ENCODE data around the gene SMYD5. TPM values are rescaled to one million over a fixed set of nuclear protein-coding genes. Genes with fewer than 3 reads are reported as not detected.

The SMYD5 gene
- total RNA-seq, 1 experiment from 2014 or later: 28.3 TPM

DNA sequence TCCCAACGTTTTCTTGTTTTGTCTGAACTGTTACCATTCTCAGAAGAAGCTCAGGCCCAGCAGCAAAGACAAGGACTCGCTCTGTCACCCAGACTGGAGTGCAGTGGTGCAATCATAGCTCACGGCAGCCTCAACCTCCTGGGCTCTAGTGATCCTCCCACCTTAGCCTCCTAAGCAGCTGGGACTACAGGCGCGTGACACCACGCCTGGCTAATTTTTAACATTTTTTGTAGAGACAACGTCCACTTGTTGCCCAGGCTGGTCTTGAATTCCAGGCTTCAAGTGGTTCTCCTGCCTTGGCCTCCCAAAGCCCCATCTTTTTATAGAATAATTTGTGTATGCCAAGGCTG lies 2.0 kb upstream of the SMYD5 start:
- ChIA-PET POLR2A (ENCODE audit: unreplicated experiment) (interaction anchor here (0.7 kb wide), 1 partner anchor 21 kb away, joined by 6 read pairs; the partner anchor contains the start of gene PRADC1), CTCF (interaction anchor here (0.7 to 1.9 kb wide), 6 partner anchors 21 to 446 kb away, joined by 3 to 17 read pairs (median 4); partner anchors contain the start of genes CCT7 and PRADC1)
- no peak for DNase-seq
- intact Hi-C loops (cut with micrococcal nuclease; ENCODE audit: unreplicated experiment): loop anchor here (1.0 to 2.0 kb wide), 2 partner anchors 35 to 127 kb away; no protein-coding TSS in a partner anchor
- peaks cover 28% of the 10 kb centered on the region for H3K79me2 ChIP-seq (ENCODE audit: low read depth)
- H2AFZ ChIP-seq: no peak overlapping the region
- H3K4me3 ChIP-seq: no peak overlapping the region
- no peaks in the 10 kb centered on the region; the same call in 1 of the 2 replicates for H4K20me1 ChIP-seq (ENCODE audit: insufficient read depth)
- no peaks in the 10 kb centered on the region for H3K27me3 ChIP-seq (ENCODE audit: insufficient read depth, low read depth)
- H3F3A ChIP-seq (ENCODE audit: insufficient read depth, low read depth): peaks cover 10% of the 10 kb centered on the region
- H3K36me3 ChIP-seq (ENCODE audit: low read depth): no peaks in the 10 kb centered on the region
- no peaks in the 10 kb centered on the region for H3K9me2 ChIP-seq (ENCODE audit: insufficient read depth)
- no peak for TF ChIP-seq EZH2 (IDR thresholded peaks at IDR 0.05; ENCODE audit: low read depth)
- TF ChIP-seq, protein P1, sequence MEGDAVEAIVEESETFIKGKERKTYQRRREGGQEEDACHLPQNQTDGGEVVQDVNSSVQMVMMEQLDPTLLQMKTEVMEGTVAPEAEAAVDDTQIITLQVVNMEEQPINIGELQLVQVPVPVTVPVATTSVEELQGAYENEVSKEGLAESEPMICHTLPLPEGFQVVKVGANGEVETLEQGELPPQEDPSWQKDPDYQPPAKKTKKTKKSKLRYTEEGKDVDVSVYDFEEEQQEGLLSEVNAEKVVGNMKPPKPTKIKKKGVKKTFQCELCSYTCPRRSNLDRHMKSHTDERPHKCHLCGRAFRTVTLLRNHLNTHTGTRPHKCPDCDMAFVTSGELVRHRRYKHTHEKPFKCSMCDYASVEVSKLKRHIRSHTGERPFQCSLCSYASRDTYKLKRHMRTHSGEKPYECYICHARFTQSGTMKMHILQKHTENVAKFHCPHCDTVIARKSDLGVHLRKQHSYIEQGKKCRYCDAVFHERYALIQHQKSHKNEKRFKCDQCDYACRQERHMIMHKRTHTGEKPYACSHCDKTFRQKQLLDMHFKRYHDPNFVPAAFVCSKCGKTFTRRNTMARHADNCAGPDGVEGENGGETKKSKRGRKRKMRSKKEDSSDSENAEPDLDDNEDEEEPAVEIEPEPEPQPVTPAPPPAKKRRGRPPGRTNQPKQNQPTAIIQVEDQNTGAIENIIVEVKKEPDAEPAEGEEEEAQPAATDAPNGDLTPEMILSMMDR (conservative IDR thresholded peaks at IDR 0.05): no peak
- peak overlapping the region; percentile 63; the same call in 1 of the 2 replicates for H3K4me2 ChIP-seq
- H3K27ac ChIP-seq: no peak overlapping the region
- peaks cover 10% of the 10 kb centered on the region; the same call in 1 of the 2 replicates for H3K4me1 ChIP-seq (replicated peaks; ENCODE audit: insufficient read depth)
- no TSS peak for BruUV-seq (replicated peaks)
- H3K9me3 ChIP-seq (ENCODE audit: insufficient read depth, low read depth): no peaks in the 10 kb centered on the region

GRCh38 chr2:73212448-73213176 lies 1.4 kb upstream of the SMYD5 start:
- intact Hi-C loops (cut with micrococcal nuclease; ENCODE audit: unreplicated experiment): loop anchor here (1.0 to 2.0 kb wide), 2 partner anchors 35 to 128 kb away; no protein-coding TSS in a partner anchor
- Histone ChIP-seq H3K79me2 (ENCODE audit: low read depth) (peaks cover 33% of the 10 kb centered on the region), H3F3A (ENCODE audit: insufficient read depth, low read depth) (peaks cover 10% of the 10 kb centered on the region), H3K4me3 (no peak overlapping the region), H3K4me1 (replicated peaks; ENCODE audit: insufficient read depth) (peaks cover 10% of the 10 kb centered on the region; the same call in 1 of the 2 replicates), H3K9me2 (ENCODE audit: insufficient read depth) (no peaks in the 10 kb centered on the region), H3K36me3 (ENCODE audit: low read depth) (no peaks in the 10 kb centered on the region), H4K20me1 (ENCODE audit: insufficient read depth) (peaks cover 5% of the 10 kb centered on the region; the same call in 1 of the 2 replicates), H3K27ac (no peak overlapping the region), H3K27me3 (ENCODE audit: insufficient read depth, low read depth) (no peaks in the 10 kb centered on the region), H3K4me2 (peak overlapping the region; percentile 63), H2AFZ (no peak overlapping the region), H3K9me3 (ENCODE audit: insufficient read depth, low read depth) (no peaks in the 10 kb centered on the region)
- POLR2A ChIA-PET (ENCODE audit: unreplicated experiment): interaction anchor here (0.6 to 0.7 kb wide), 2 partner anchors 21 to 1987 kb away, joined by 6 read pairs; partner anchors contain the start of gene PRADC1
- CTCF ChIA-PET: interaction anchor here (0.7 to 1.9 kb wide), 6 partner anchors 20 to 446 kb away, joined by 3 to 17 read pairs (median 4); partner anchors contain the start of genes CCT7 and PRADC1
- TF ChIP-seq, protein P1 (conservative IDR thresholded peaks at IDR 0.05): peak; percentile 96
- no peak for TF ChIP-seq EZH2 (IDR thresholded peaks at IDR 0.05; ENCODE audit: low read depth)
- BruUV-seq (replicated peaks): no TSS peak
- peak; percentile 63 to 66 for DNase-seq

- intact Hi-C loops (cut with micrococcal nuclease; ENCODE audit: unreplicated experiment): no loop called here
- no TSS peak for BruUV-seq (replicated peaks)
- Histone ChIP-seq H3K4me3 (peak overlapping the region; percentile 82), H3K27me3 (ENCODE audit: insufficient read depth, low read depth) (no peaks in the 10 kb centered on the region), H3K9me2 (ENCODE audit: insufficient read depth) (no peaks in the 10 kb centered on the region), H3K79me2 (ENCODE audit: low read depth) (peaks cover 45% of the 10 kb centered on the region), H3K9me3 (ENCODE audit: insufficient read depth, low read depth) (no peaks in the 10 kb centered on the region), H4K20me1 (ENCODE audit: insufficient read depth) (peaks cover 6% of the 10 kb centered on the region; the same call in 1 of the 2 replicates), H2AFZ (no peak overlapping the region), H3F3A (ENCODE audit: insufficient read depth, low read depth) (peaks cover 10% of the 10 kb centered on the region), H3K36me3 (ENCODE audit: low read depth) (peaks cover 3% of the 10 kb centered on the region; the same call in 1 of the 2 replicates), H3K4me1 (replicated peaks; ENCODE audit: insufficient read depth) (peaks cover 15% of the 10 kb centered on the region; the same call in 1 of the 2 replicates), H3K27ac (no peak overlapping the region), H3K4me2 (peak overlapping the region; percentile 76)
- ChIA-PET CTCF (interaction anchor here (0.6 to 0.8 kb wide), 2 partner anchors 38 to 241 kb away, joined by 3 to 6 read pairs; no protein-coding TSS in a partner anchor), POLR2A (ENCODE audit: unreplicated experiment) (interaction anchor here (0.6 to 0.7 kb wide), 2 partner anchors 15 to 1834 kb away, joined by 3 to 4 read pairs; no protein-coding TSS in a partner anchor)
- no peak for DNase-seq
- TF ChIP-seq, protein P1 (conservative IDR thresholded peaks at IDR 0.05): no peak
- TF ChIP-seq EZH2 (IDR thresholded peaks at IDR 0.05; ENCODE audit: low read depth): no peak
Measured at GRCh38 chr2:73215254-73215653, 1.2 kb downstream of the SMYD5 start.

All from PC-9 (cell line).